HCT116 (cell line): ENCODE measurements around the gene CPM. TPM values are rescaled to one million over a fixed set of nuclear protein-coding genes. Genes with fewer than 3 reads are reported as not detected.

ENCODE experiments used
- ATAC-seq: fragments of 200-7000 bp; cut with Tn5 transposase; 2 replicates; pipeline ENCODE4 v1.9.1; 2020; ENCODE audit warnings: mild to moderate bottlenecking, moderate library complexity
- BruUV-seq: library from RNA; stranded (reverse); fragments of 400-500 nt; replicated peaks from 2 replicates; lab custom pipeline; 2021; lab: Mats Ljungman, UMichigan
- CTCF ChIA-PET: fragments of 300-600 bp; sonication (Branson Sonifier 250); formaldehyde crosslinking; loops from one replicate; lab custom pipeline; 2021; ENCODE audit warnings: antibody characterized with exemption; lab: Charles Lee
- POLR2A ChIA-PET: fragments of 300-600, 350-600 bp; sonication (Branson Sonifier 250); formaldehyde crosslinking; loops from one replicate; lab custom pipeline; 2021; ENCODE audit warnings: antibody characterized with exemption; lab: Charles Lee
- RAD21 ChIA-PET, 2 experiments: fragments of 300-600 bp; sonication (Branson Sonifier 250); formaldehyde crosslinking; loops; one replicate each; lab custom pipeline; 2023; ENCODE audit warnings: low total read pairs in 2 of 2; ENCODE audit not compliant: uncharacterized antibody in 2 of 2, unreplicated experiment in 2 of 2, low non-redundant PET in 1 of 2; lab: Charles Lee
- DNase-seq: peaks from one replicate; pipeline ENCODE4 v3.0.0-alpha.2; 2010; ENCODE audit warnings: low read depth, low spot score
- H2AFZ ChIP-seq: fragments of 200-600 bp; shearing (Covaris generic), sonication (generic); 2 replicates; pipeline ENCODE4 v1.6.1; 2017; ENCODE audit warnings: low read depth, mixed run types, mixed read lengths, antibody characterized with exemption, low read length; ENCODE audit not compliant: poor library complexity, severe bottlenecking
- H3K27ac ChIP-seq: 2 replicates; pipeline ENCODE4 v1.5.1; 2012; ENCODE audit warnings: low read depth, low read length
- H3K27me3 ChIP-seq: fragments of 200-600 bp; sonication (generic); 2 replicates; pipeline ENCODE4 v1.6.1; 2016; ENCODE audit warnings: mixed run types, low read length, mixed read lengths; ENCODE audit not compliant: insufficient read depth
- H3K36me3 ChIP-seq, 2 experiments: fragments of 200-500 bp in 1 of 2; fragments of 200-600 bp in 1 of 2; sonication (Bioruptor generic) in 1 of 2; sonication (generic) in 1 of 2; 2 replicates each; pipeline versions ENCODE4 v1.5.1 to v1.6.1; 2014 to 2016; ENCODE audit warnings: low read length in 2 of 2, inconsistent platforms in 1 of 2, mixed read lengths in 1 of 2, mixed run types in 1 of 2; ENCODE audit not compliant: insufficient read depth in 2 of 2, control insufficient read depth in 1 of 2
- H3K4me1 ChIP-seq, 2 experiments: fragments of 200-600 bp in 1 of 2; sonication (generic) in 1 of 2; 2 replicates each; pipeline versions ENCODE4 v1.5.1 to v1.6.1; 2012 to 2017; ENCODE audit warnings: low read length in 2 of 2, inconsistent platforms in 1 of 2, mild to moderate bottlenecking in 1 of 2, mixed read lengths in 1 of 2, mixed run types in 1 of 2, moderate library complexity in 1 of 2; ENCODE audit not compliant: insufficient read depth in 2 of 2, control insufficient read depth in 1 of 2
- H3K4me2 ChIP-seq: fragments of 200-600 bp; sonication (generic); 2 replicates; pipeline ENCODE4 v1.6.1; 2017; ENCODE audit warnings: mixed run types, low read length, mixed read lengths
- H3K4me3 ChIP-seq, 2 experiments: fragments of 200-600 bp in 1 of 2; sonication (generic) in 1 of 2; replicated peaks in 1 of 2; 2 replicates each; pipeline ENCODE4 v1.5.1; 2011 to 2016; ENCODE audit warnings: low read length in 2 of 2, control low read depth in 1 of 2, low read depth in 1 of 2, mild to moderate bottlenecking in 1 of 2, mixed read lengths in 1 of 2, mixed run types in 1 of 2
- H3K79me2 ChIP-seq: fragments of 200-600 bp; sonication (generic); 2 replicates; pipeline ENCODE4 v1.6.1; 2017; ENCODE audit warnings: mild to moderate bottlenecking, mixed run types, low read length, moderate library complexity, mixed read lengths; ENCODE audit not compliant: insufficient read depth
- H3K9ac ChIP-seq: fragments of 200-600 bp; sonication (generic); 2 replicates; pipeline ENCODE4 v1.6.1; 2016; ENCODE audit warnings: low read length, mixed read lengths
- H3K9me2 ChIP-seq: fragments of 200-600 bp; sonication (generic), shearing (Covaris generic); 2 replicates; pipeline ENCODE4 v1.6.1; 2017; ENCODE audit warnings: mixed run types, mild to moderate bottlenecking, moderate library complexity; ENCODE audit not compliant: insufficient read depth
- H3K9me3 ChIP-seq, 2 experiments: fragments of 200-500 bp in 1 of 2; fragments of 200-600 bp in 1 of 2; sonication (Bioruptor generic) in 1 of 2; sonication (generic) in 1 of 2; 2 replicates each; pipeline ENCODE4 v1.6.1; 2014 to 2017; ENCODE audit warnings: low read length in 2 of 2, mixed read lengths in 2 of 2, inconsistent platforms in 1 of 2, low read depth in 1 of 2, mild to moderate bottlenecking in 1 of 2, mixed run types in 1 of 2, moderate library complexity in 1 of 2; ENCODE audit not compliant: control insufficient read depth in 1 of 2, insufficient read depth in 1 of 2
- H4K20me1 ChIP-seq: fragments of 200-600 bp; sonication (generic), shearing (Covaris generic); 2 replicates; pipeline ENCODE4 v1.6.1; 2017; ENCODE audit warnings: mixed run types, mild to moderate bottlenecking, moderate library complexity; ENCODE audit not compliant: insufficient read depth
- CBX3 ChIP-seq: IDR thresholded peaks from 2 replicates; pipeline ENCODE4 v1.6.1; 2012; ENCODE audit warnings: low read depth
- CEBPB ChIP-seq: IDR thresholded peaks from 2 replicates; pipeline ENCODE4 v1.6.1; 2012; ENCODE audit warnings: low read depth
- EGR1 ChIP-seq: IDR thresholded peaks from 2 replicates; pipeline ENCODE4 v1.6.1; 2012; ENCODE audit warnings: low read depth
- ELF1 ChIP-seq: IDR thresholded peaks from 2 replicates; pipeline ENCODE4 v1.6.1; 2012; ENCODE audit warnings: low read depth, borderline replicate concordance
- EZH2 ChIP-seq: fragments of 200-600 bp; sonication (generic); IDR thresholded peaks from 2 replicates; pipeline ENCODE4 v1.6.1; 2017; ENCODE audit warnings: antibody characterized with exemption, mixed run types
- FOSL1 ChIP-seq: IDR thresholded peaks from 2 replicates; pipeline ENCODE4 v1.6.1; 2012; ENCODE audit warnings: low read depth
- POLR2A ChIP-seq: IDR thresholded peaks from 2 replicates; pipeline ENCODE4 v1.7.0; 2011; ENCODE audit warnings: borderline replicate concordance; ENCODE audit not compliant: insufficient read depth, insufficient read length; ENCODE audit errors: extremely low read depth
- POLR2AphosphoS5 ChIP-seq: IDR thresholded peaks from 2 replicates; pipeline ENCODE4 v1.6.1; 2011; ENCODE audit warnings: mild to moderate bottlenecking, low read depth, low read length, moderate library complexity
- REST ChIP-seq: IDR thresholded peaks from 2 replicates; pipeline ENCODE4 v1.6.1; 2012; ENCODE audit warnings: low read depth
- SP1 ChIP-seq: IDR thresholded peaks from 2 replicates; pipeline ENCODE4 v1.6.1; 2012; ENCODE audit warnings: low read depth
- SRF ChIP-seq: IDR thresholded peaks from 2 replicates; pipeline ENCODE4 v1.6.1; 2012; ENCODE audit warnings: low read depth
- ZFX ChIP-seq: fragments of 450-650 bp; IDR thresholded peaks from 2 replicates; pipeline ENCODE4 v1.6.1; 2017
- ZNF274 ChIP-seq: fragments of 200-500 bp; sonication (Bioruptor generic); IDR thresholded peaks from 2 replicates; pipeline ENCODE4 v1.6.1; 2014; ENCODE audit warnings: mild to moderate bottlenecking, low read depth, low read length, inconsistent platforms
- intact Hi-C: fragments of 100-400 bp; cut with micrococcal nuclease; formaldehyde crosslinking; loops from 2 replicates; pipeline ENCODE4 v1.10.0; 2022
- total RNA-seq: library from RNA; stranded (reverse); gene quantifications from one replicate; pipeline ENCODE4 v1.2.1, GENCODE V29; 2021; ENCODE audit not compliant: unreplicated experiment
- TF ChIP-seq, protein P1 (sequence below): IDR thresholded peaks from 2 replicates; pipeline ENCODE4 v1.6.1; 2011; ENCODE audit warnings: mild to moderate bottlenecking, low read length, moderate library complexity; ENCODE audit not compliant: insufficient replicate concordance; ENCODE audit errors: extremely low read depth

CPM gene
- total RNA-seq, 1 experiment from 2014 or later: 5.3 TPM

- no peak overlapping the region for H3K9ac ChIP-seq
- no peak overlapping the region for H3K27ac ChIP-seq
- H3K4me3 ChIP-seq: no peak overlapping the region
- no peaks in the 10 kb centered on the region for H4K20me1 ChIP-seq
- intact Hi-C loops: no loop called here
- H3K36me3 ChIP-seq: no peaks in the 10 kb centered on the region
- ChIA-PET CTCF (interaction anchor here (0.8 to 1.6 kb wide), 2 partner anchors 203 to 205 kb away, joined by 3 to 4 read pairs; no protein-coding TSS in a partner anchor), POLR2A (no interaction called here), RAD21 (no interaction called here)
- no peaks in the 10 kb centered on the region for H3K79me2 ChIP-seq
- H3K9me3 ChIP-seq: no peaks in the 10 kb centered on the region
- no peak overlapping the region for H3K4me2 ChIP-seq
- no peaks in the 10 kb centered on the region for H3K4me1 ChIP-seq
- no peaks in the 10 kb centered on the region for H3K9me2 ChIP-seq
- H3K27me3 ChIP-seq: no peaks in the 10 kb centered on the region
- DNase-seq: no peak
- no peak overlapping the region for H2AFZ ChIP-seq
- TF ChIP-seq SRF: no peak
- TF ChIP-seq CEBPB: no peak
- TF ChIP-seq POLR2AphosphoS5: no peak
- no peak for TF ChIP-seq ZNF274
- TF ChIP-seq, protein P1, sequence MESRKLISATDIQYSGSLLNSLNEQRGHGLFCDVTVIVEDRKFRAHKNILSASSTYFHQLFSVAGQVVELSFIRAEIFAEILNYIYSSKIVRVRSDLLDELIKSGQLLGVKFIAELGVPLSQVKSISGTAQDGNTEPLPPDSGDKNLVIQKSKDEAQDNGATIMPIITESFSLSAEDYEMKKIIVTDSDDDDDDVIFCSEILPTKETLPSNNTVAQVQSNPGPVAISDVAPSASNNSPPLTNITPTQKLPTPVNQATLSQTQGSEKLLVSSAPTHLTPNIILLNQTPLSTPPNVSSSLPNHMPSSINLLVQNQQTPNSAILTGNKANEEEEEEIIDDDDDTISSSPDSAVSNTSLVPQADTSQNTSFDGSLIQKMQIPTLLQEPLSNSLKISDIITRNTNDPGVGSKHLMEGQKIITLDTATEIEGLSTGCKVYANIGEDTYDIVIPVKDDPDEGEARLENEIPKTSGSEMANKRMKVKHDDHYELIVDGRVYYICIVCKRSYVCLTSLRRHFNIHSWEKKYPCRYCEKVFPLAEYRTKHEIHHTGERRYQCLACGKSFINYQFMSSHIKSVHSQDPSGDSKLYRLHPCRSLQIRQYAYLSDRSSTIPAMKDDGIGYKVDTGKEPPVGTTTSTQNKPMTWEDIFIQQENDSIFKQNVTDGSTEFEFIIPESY: no peak
- no peak for TF ChIP-seq SP1
- no peak for ATAC-seq
- BruUV-seq: no TSS peak
These were observed 66.0 kb downstream of the CPM start for GRCh38 chr12:68866950-68867349.

DNA sequence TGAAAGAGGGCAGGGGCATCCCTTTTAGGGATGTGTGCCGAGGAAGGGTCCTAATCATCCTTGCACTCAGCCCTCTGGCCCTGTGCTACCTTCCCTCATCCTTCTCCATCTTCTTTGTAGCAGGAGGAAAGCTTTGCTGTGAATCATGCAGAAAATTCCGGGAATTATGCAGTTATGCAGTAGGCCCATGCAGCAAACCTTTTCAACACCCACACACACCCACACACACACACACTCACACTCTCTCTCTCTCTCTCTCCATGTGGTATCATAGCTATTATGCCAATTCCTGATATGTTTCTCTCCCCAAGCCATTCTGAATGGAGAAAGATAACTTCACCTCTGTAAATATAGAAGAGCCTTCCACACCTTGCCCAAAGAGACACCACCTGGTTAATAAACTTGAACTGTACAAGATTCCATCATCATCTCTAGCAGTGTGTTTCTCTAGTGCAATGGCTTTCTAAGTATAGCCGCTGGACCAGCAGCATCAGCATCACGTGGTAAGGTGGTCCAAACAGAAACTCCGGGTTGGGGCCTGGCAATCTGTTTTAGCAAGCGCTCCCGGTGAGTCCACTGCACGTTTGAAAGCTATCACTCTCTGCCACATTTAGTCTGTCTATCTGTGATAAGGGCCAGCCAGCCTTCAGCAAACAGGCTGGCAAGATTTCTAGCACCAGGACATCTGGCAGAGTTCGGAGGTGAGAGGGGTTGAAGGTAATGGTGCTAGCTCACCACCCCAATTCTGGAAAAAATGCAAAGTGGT lies 67.4 kb downstream of the CPM start:
- ChIA-PET CTCF (no interaction called here), RAD21 (no interaction called here), POLR2A (no interaction called here)
- H3K36me3 ChIP-seq: no peaks in the 10 kb centered on the region
- intact Hi-C loops: loop anchor here (2.0 kb wide), 1 partner anchor 389 kb away; no protein-coding TSS in a partner anchor
- H3K79me2 ChIP-seq: no peaks in the 10 kb centered on the region
- DNase-seq: no peak
- no peak overlapping the region for H3K4me3 ChIP-seq
- no peaks in the 10 kb centered on the region for H4K20me1 ChIP-seq
- H3K9me3 ChIP-seq: no peaks in the 10 kb centered on the region
- no peaks in the 10 kb centered on the region for H3K27me3 ChIP-seq
- H2AFZ ChIP-seq: no peak overlapping the region
- H3K9me2 ChIP-seq: no peaks in the 10 kb centered on the region
- BruUV-seq: no TSS peak
- ATAC-seq: no peak
- H3K27ac ChIP-seq: no peak overlapping the region
- no peak overlapping the region for H3K4me2 ChIP-seq
- no peak overlapping the region for H3K9ac ChIP-seq
- H3K4me1 ChIP-seq: no peaks in the 10 kb centered on the region
- TF ChIP-seq REST (no peak), FOSL1 (no peak), SRF (no peak), ZFX (no peak), POLR2A (no peak), CBX3 (no peak), ELF1 (no peak), EZH2 (no peak), EGR1 (no peak)
